Bronchial epithelial cell (primary cell): ENCODE data around the gene SLC40A1. TPM values are rescaled to one million over a fixed set of nuclear protein-coding genes. Genes with fewer than 3 reads are reported as not detected.

Source experiments
- DNase-seq: peaks from one replicate; pipeline ENCODE4 v3.0.0-alpha.2; 2010; ENCODE audit warnings: low read depth
- FAIRE-seq: peaks from 2 replicates; lab custom pipeline; 2011; peaks lifted over from hg19 to GRCh38; lab: Jason Lieb, UNC
- H3K27me3 ChIP-seq: 2 replicates; pipeline ENCODE4 v1.5.1; 2011; ENCODE audit warnings: low read length; ENCODE audit not compliant: control insufficient read depth, insufficient read depth
- H3K36me3 ChIP-seq: 2 replicates; pipeline ENCODE4 v1.5.1; 2011; ENCODE audit warnings: low read length; ENCODE audit not compliant: control insufficient read depth, insufficient read depth
- H3K4me3 ChIP-seq: 2 replicates; pipeline ENCODE4 v1.5.1; 2011; ENCODE audit warnings: mild to moderate bottlenecking, low read depth, low read length, control low read depth
- CTCF ChIP-seq: IDR thresholded peaks from 2 replicates; pipeline ENCODE4 v1.5.1; 2011; ENCODE audit warnings: mild to moderate bottlenecking, moderate library complexity, low read length, control low read depth, inconsistent platforms; ENCODE audit not compliant: insufficient read depth, severe bottlenecking
- total RNA-seq: library from RNA; depleted of rRNA; stranded (reverse); fragments of >200 nt; gene quantifications from 2 replicates; pipeline ENCODE4 v1.2.1, GENCODE V29; 2014

The SLC40A1 gene
- total RNA-seq, 1 donor from 2014 or later, result 1.1 TPM

GRCh38 chr2:189613650-189614420 is 33.2 kb upstream of the SLC40A1 start:
- FAIRE-seq, result no peak
- H3K27me3 ChIP-seq, result no peaks in the 10 kb centered on the region
- H3K4me3 ChIP-seq, result no peak overlapping the region
- no peaks in the 10 kb centered on the region for H3K36me3 ChIP-seq
- peak; percentile 86 for DNase-seq
- TF ChIP-seq CTCF, result no peak

- H3K4me3 ChIP-seq, result peak overlapping the region; percentile 19
- no peaks in the 10 kb centered on the region for H3K36me3 ChIP-seq
- DNase-seq (peak; percentile 94), FAIRE-seq (peak; percentile 91)
- no peaks in the 10 kb centered on the region for H3K27me3 ChIP-seq
- no peak for TF ChIP-seq CTCF
Measured at GRCh38 chr2:189613077-189613636, 32.6 kb upstream of the SLC40A1 start.

- DNase-seq (peak; percentile 72), FAIRE-seq (no peak)
- no peaks in the 10 kb centered on the region for H3K36me3 ChIP-seq
- H3K4me3 ChIP-seq, result no peak overlapping the region
- no peaks in the 10 kb centered on the region for H3K27me3 ChIP-seq
- TF ChIP-seq CTCF, result no peak
Measured at GRCh38 chr2:189610700-189611099, 30.1 kb upstream of the SLC40A1 start.

- FAIRE-seq (no peak), DNase-seq (no peak)
- Histone ChIP-seq H3K36me3 (no peaks in the 10 kb centered on the region), H3K27me3 (no peaks in the 10 kb centered on the region), H3K4me3 (no peak overlapping the region)
- no peak for TF ChIP-seq CTCF
Measured at GRCh38 chr2:189609853-189610252, 29.3 kb upstream of the SLC40A1 start.

GRCh38 chr2:189609423-189609816 is 28.8 kb upstream of the SLC40A1 start:
- FAIRE-seq, result no peak
- no peak for TF ChIP-seq CTCF
- Histone ChIP-seq H3K36me3 (no peaks in the 10 kb centered on the region), H3K27me3 (no peaks in the 10 kb centered on the region), H3K4me3 (no peak overlapping the region)
- peak; percentile 80 for DNase-seq
